ENCODE data around the gene CITED4.

DNA sequence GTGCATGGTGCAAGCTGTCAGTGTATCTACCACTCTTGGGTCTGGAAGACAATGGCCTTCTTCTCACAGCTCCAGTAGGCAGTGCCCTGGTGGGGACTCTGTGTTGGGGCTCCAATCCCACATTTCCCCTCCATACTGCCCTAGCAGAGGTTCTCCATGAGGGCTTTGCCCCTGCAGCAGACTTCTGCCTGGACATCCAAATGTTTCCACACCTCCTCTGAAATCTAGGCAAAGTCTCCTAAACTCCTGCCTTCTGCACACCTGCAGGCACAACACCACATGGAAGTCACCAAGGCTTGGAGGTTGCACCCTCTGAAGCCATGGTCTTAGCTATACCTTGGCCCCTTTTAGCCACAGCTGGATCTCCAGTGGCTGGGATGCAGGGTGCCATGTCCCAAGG lies 31.8 kb upstream of the CITED4 start:
- TF ChIP-seq, protein P1, sequence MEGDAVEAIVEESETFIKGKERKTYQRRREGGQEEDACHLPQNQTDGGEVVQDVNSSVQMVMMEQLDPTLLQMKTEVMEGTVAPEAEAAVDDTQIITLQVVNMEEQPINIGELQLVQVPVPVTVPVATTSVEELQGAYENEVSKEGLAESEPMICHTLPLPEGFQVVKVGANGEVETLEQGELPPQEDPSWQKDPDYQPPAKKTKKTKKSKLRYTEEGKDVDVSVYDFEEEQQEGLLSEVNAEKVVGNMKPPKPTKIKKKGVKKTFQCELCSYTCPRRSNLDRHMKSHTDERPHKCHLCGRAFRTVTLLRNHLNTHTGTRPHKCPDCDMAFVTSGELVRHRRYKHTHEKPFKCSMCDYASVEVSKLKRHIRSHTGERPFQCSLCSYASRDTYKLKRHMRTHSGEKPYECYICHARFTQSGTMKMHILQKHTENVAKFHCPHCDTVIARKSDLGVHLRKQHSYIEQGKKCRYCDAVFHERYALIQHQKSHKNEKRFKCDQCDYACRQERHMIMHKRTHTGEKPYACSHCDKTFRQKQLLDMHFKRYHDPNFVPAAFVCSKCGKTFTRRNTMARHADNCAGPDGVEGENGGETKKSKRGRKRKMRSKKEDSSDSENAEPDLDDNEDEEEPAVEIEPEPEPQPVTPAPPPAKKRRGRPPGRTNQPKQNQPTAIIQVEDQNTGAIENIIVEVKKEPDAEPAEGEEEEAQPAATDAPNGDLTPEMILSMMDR (IDR thresholded peaks at IDR 0.05; ENCODE audit: borderline replicate concordance, extremely low read depth, low read length, poor library complexity, severe bottlenecking), result no peak
- TF ChIP-seq EZH2 (IDR thresholded peaks at IDR 0.05; ENCODE audit: borderline replicate concordance, low read depth, low read length, severe bottlenecking), result no peak

All from DND-41 (cell line).